ENCODE results near the gene KATNB1.

GRCh38 chr16:57713596-57713995 lies 22.0 kb upstream of the KATNB1 start:
- TF ChIP-seq ELF1 (IDR thresholded peaks at IDR 0.05; ENCODE audit: borderline replicate concordance, low read depth): no peak
- TF ChIP-seq CTCF (IDR thresholded peaks at IDR 0.05 in 2 of 3, conservative IDR thresholded peaks at IDR 0.05 in 1 of 3; ENCODE audit: borderline replicate concordance in 1 of 3, insufficient read depth in 1 of 3, low read depth in 2 of 3, low read length in 2 of 3): no peak
- TF ChIP-seq MAX (IDR thresholded peaks at IDR 0.05): no peak
- TF ChIP-seq SIN3A (IDR thresholded peaks at IDR 0.05; ENCODE audit: low read depth): no peak
- no peak for TF ChIP-seq REST (IDR thresholded peaks at IDR 0.05; ENCODE audit: low read depth)
- no peak for TF ChIP-seq POLR2A (IDR thresholded peaks at IDR 0.05; ENCODE audit: borderline replicate concordance, extremely low read depth, insufficient read depth, insufficient read length)
- no peak for TF ChIP-seq POLR2AphosphoS5 (IDR thresholded peaks at IDR 0.05; ENCODE audit: low read depth, low read length)
- no peak for TF ChIP-seq JUND (IDR thresholded peaks at IDR 0.05)
- no peak for TF ChIP-seq ATF3 (IDR thresholded peaks at IDR 0.05)
- no peak for TF ChIP-seq EZH2 (IDR thresholded peaks at IDR 0.05)
- no peak for TF ChIP-seq RAD21 (IDR thresholded peaks at IDR 0.05; ENCODE audit: low read depth)
